PC-3 (cell line): ENCODE measurements around the gene PILRA.

Experiments
- CTCF ChIP-seq: fragments of 300-600 bp; sonication (generic); conservative IDR thresholded peaks from 2 replicates; pipeline ENCODE4 v1.5.1; 2017; ENCODE audit warnings: antibody characterized with exemption, low read depth, mild to moderate bottlenecking, low read length
- EZH2 ChIP-seq: fragments of 300-600 bp; sonication (generic); IDR thresholded peaks from one replicate; pipeline ENCODE4 v1.6.1; 2017; ENCODE audit warnings: antibody characterized with exemption, mild to moderate bottlenecking, low read length; ENCODE audit not compliant: unreplicated experiment
- EZH2phosphoT487 ChIP-seq: fragments of 300-600 bp; sonication (generic); IDR thresholded peaks from 2 replicates; pipeline ENCODE4 v1.6.1; 2018; ENCODE audit warnings: mild to moderate bottlenecking, antibody characterized with exemption, low read length, borderline replicate concordance

- TF ChIP-seq CTCF (no peak), EZH2phosphoT487 (no peak), EZH2 (no peak)
Measured at GRCh38 chr7:100370303-100370702, 3.0 kb upstream of the PILRA start.
